Endothelial cell of hepatic sinusoid (primary cell): Measurements from ENCODE around the gene HSPG2.

ENCODE experiments used
- in situ Hi-C: cut with HindIII; loops from 2 replicates; pipeline ENCODE4 v1.10.0; 2017; ENCODE audit warnings: low sequenced_read_pairs

The HSPG2 gene

DNA sequence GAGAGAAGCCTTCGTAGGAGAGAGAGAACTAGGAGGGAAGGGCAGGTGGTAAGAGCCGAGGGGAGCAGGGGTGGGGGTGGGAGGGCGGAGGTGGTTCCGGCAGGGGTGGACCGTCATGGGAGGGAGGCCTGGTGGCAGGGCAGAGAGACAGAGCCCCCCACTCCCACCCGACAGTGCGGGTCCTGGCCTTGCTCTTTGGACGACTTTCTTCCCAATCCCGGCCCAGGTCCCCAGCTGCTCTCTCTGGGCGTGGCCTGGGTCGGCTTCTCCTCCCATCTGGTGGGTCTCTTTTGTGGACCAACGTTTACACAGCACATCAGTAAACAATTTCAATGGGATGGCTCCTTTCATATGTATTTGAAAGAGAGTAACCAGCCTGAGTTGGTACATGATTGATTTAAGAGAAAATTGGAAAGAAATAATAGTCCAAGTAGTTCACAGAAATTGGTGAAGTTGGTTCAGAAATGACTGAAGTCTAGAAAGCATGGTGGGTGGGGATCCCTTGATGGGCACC is 68.1 kb downstream of the HSPG2 start:
- in situ Hi-C loops, result no loop called here

DNA sequence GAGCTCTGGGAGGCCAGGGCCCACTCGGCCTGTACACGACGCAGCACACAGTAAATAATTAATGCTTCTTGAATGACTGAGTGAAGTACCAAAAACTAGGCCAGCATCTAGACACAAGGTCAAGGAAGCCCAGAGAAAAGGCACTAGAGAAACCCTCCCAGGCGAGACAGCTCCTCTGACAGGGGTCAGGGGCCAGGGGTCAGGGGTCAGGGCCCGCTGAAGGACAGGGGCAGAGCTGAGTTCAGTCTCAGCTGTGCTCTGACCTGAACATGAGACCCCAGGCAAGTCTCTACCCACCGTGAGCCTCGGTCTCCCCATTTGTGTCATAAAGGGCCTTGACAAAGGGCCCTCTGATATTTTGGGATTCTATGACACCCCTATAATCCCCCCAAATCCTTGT is 68.6 kb downstream of the HSPG2 start:
- in situ Hi-C loops, result no loop called here

DNA sequence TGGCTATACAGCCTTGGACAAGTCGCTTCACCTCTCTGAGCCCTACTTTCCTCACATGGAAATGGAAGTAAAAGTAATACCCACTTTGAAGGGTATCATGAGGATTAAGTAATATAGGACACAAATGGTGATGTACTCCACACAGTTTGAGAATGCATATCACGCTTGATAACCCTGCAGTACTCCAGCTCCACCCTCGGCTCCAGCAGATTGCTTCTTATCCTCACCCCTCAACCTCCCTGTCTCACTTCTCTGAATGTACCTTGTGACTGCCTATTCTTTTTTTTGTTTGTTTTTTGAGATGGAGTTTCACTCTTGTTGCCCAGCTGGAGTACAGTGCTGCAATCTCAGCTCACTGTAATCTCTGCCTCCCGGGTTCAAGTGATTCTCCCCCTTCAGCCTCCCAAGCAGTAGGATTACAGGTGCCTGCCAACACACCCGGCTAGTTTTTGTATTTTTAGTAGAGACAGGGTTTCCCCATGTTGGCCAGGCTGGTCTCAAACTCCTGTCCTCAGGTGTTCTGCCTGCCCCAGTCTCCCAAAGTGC is 69.6 kb downstream of the HSPG2 start:
- in situ Hi-C loops, result no loop called here

DNA sequence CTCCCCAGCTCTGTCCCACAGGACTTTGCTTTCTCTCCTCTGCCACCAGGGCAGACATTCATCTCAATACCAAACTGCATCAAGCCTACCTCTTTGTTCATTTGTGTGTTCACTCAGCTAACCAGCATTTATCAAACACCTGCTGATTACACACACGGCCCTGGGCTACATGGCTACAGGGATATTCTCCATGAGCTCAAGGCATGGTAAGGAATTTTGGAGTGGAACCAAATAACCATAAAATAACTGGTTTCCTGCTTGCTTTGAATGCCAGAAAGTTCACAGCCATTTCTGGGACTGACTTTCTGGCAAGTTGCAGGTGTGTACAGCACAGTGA is 70.4 kb downstream of the HSPG2 start:
- in situ Hi-C loops, result no loop called here

DNA sequence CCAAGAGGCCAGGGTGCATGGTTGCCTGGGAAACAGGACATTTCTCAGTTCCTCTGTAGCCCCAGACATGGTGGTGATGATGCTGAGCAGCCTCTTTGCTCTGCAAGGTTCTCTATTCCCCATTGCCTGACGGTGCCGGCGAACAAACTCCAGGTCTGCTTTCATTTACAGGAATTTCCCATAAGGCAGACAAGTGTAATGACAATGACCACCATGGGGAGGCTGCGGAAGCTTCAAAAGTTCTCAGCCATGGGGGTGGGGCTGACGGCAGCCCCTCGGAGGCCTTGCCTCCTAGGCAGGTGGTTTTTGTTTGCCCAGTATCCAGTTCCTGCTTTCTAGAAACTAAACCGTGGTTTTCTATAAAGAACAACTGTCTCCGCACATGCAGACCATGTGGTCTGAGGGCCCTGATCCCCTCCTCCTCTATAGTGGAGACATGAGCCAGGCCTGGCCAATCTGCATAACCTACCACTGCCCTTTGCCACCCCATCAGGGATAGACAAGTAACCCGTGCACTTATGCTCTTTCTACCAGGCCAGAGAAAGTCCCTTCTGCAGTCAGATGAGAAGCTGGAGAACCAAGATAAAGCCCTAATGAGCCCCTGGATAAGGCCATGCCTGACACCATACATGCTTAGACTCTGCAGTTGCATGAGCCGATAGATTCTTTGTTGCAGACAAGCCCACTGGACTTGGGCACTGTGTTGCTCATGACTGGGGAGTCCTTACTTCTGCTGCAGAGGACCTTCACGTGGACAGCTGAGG is 71.0 kb downstream of the HSPG2 start:
- in situ Hi-C loops, result no loop called here

DNA sequence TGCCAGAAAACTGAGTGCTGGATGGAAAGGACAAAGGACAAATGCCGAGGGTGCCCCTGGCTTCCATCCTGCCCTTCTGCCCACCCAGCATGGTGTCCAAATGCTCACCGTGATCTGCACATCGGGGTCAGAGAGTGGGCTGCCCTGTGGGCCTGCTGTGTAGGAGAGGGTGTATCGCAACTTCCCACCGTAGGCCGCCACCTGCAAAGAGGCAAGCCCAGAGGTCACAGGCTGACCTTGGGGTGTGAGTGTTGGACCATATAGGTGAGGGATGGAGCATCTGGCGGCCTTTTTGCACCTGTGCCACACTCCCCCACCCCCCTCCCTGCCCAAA is 71.5 kb downstream of the HSPG2 start:
- in situ Hi-C loops, result no loop called here

DNA sequence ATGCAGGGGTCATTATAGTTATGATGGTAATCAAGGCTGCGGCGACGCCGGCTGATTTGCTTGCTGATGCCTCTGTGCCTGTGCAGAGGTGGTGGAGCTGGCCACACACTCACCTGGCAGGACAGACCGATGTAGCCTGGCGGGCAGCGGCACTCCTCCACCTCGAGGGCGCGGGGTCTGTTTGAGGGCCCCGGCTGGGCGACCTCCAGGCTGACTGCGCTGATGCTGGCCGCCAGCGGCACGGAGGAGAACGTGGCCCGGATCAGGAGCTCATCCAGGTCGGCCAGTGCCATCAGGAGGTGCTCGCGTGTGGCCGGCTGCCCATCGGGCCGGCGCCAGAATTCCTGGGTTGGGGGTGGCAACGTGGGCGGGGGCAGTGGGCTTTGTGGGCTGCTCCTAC is 72.4 kb downstream of the HSPG2 start:
- in situ Hi-C loops, result no loop called here

DNA sequence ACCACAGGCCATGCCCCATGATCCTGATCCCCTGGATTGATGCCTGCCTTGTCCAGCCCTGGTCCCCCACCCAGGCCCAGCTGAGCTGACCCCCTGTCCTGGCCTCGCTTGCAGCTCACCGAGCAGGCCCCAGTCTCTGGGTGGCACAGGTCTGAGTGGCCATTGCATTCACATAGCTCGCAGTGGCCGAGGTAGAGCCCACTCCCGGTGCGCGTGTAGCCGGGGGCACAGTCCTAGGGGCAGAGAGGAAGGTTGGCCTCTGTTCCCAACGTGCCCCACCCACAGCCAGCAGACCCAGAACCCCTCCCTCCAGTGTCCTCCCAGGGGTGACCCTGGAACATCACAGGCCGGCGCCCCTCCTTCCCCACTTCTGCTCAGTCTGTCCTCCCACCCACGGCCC is 73.1 kb downstream of the HSPG2 start:
- in situ Hi-C loops, result no loop called here

DNA sequence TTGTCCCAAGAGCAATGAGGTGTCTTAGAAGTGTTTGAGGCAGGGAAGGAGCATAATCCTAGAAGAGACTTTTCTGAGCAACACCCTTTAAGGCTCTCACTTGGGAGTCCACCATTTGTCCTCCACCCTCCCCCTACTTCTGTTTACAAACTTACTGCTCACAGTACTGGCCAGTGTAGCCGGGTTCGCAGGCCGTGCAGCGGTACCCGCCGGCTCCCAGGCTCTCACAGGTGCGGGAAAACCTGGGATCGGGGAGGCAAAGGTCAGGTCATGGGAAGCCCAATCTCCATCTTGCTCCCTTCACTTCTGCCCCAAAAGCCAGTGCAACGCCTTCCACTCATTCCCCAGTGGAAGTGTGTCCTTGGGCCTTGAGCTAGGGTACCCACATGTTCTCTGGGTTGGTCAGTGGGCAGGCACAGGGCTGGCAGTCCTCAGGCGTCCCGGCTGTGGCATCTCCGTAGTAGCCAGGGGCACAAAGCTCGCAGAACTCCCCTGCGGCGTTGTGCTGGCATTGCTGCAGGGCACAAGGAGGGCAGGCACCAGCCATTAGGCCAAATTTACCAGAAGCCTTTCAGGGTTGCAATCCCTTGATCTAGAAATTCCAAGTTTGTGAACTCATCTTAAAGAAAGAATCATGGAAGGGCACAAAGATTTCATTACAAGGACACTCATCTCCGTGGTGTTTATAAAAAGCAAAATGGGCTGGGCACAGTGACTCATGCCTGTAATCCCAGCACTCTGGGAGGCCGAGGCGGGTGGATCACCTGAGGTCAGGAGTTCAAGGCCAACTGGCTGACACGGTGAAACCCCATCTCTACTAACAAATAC is 75.3 kb downstream of the HSPG2 start:
- in situ Hi-C loops, result no loop called here

DNA sequence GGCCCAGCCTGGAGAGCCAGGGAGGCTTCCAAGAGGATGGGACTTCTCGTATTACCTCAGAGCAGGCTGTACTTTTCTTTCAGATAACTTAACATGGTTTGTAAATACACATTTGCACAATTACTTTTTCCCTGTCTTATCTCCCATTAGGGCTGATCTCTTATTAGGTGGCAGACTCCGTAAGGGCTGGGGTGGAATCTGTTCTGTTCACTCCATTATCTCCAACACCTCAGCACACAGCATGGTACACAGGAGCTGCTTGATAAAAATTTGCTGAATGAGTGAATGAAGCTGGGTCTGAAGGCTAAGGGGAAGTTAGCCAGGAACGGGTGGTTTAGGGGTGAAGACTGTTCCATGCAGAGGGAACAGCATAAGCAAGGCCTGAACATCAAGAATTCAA is 76.1 kb downstream of the HSPG2 start:
- in situ Hi-C loops, result no loop called here

DNA sequence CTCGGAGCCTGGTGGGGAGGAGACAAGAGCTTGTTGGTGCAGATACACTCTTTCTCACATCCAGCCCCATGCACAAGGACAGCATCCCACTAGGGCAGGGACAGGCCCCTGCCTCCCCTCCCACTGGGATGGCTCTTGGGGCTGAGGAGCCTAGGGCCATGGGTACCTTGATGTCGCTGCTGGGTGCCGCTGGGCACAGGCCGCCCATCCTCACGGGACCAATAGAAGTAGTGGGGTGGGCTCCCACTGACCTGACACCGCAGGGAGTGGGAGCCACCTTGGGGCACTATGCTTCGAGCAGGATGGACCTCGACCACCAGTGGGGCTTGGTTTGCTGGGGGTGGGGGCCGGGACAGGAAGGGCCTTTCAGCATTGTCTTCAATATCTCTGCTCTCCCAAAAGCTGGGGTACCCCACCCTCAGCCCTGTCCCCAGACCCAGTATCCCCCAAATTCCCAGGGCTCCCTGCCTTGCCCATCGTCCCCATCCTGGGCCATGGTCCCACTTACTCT is 77.4 kb downstream of the HSPG2 start:
- in situ Hi-C loops, result loop anchor here (10.0 kb wide), 1 partner anchor 55 kb away; no protein-coding TSS in a partner anchor

DNA sequence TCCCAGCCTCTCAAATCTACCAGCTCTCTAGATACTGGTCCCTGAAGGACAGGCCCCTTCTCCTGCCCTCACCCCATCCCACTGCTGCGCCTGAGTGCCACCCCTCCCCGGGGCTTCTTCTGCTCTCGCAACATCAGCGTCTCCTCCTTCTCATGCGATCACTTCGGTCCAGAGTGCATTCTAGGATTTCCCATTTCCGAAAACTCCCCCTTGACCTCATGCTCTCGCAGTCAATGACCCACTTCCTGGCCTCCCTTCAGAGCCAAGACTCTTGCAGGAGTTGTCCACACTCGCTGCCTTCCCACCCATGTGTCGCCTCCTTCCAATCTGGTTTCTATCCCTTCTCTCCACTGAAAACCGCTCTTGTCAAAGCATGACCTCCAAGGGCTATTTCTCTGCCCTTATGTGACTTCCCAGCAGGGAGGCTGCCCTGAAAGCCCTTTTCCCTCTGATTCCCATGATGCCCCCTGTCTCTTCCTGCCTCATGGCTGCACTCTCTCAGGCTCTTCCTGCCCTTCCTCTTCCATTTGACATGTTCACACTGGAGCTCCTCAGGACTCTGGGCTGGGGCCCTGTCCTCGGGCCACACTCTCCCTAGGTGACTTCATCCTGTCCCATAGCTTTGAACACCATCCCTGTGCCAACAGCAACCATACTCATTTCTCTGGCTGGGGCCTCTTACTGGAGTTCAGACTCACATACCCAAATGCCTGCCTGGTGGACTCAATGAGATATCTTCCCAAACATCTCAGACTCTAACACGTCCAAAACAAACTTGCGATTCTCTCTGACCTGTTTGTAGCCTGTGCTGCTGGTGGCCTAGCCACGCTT is 79.1 kb downstream of the HSPG2 start:
- in situ Hi-C loops, result loop anchor here (10.0 kb wide), 1 partner anchor 53 kb away; no protein-coding TSS in a partner anchor

DNA sequence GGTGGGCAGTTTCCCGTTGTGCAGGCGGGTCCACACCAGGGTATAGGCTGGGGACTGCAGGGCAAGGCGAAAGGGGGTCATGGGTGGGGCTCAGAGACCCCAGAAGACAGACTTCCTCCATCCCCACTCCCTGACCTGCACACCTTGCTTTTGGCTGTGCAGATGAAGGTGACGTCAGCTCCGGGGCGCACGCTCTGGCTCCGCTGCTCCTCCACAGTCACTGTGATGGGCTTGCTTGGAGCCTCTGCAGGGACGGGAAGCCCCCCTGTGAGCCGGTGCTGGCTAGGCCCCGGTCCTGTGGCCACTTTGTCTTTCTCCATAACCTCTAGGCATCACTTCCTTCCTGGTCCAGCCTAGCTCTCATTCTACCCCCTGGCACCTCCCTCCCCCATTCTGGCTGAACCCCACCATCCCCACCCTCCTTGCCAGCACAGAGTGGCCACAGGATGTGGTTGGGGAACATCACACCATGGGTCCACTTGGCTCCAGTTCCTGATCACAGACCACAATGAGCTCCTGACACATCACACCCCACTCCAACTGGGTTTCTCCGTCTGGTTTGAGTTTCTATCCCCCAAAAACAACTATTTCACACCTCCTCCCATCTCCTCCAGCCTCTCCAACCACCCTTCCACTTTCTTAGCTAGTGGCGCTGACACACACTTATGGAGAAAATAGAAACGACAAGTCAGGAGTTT is 79.8 kb downstream of the HSPG2 start:
- in situ Hi-C loops, result loop anchor here (10.0 kb wide), 1 partner anchor 52 kb away; no protein-coding TSS in a partner anchor

DNA sequence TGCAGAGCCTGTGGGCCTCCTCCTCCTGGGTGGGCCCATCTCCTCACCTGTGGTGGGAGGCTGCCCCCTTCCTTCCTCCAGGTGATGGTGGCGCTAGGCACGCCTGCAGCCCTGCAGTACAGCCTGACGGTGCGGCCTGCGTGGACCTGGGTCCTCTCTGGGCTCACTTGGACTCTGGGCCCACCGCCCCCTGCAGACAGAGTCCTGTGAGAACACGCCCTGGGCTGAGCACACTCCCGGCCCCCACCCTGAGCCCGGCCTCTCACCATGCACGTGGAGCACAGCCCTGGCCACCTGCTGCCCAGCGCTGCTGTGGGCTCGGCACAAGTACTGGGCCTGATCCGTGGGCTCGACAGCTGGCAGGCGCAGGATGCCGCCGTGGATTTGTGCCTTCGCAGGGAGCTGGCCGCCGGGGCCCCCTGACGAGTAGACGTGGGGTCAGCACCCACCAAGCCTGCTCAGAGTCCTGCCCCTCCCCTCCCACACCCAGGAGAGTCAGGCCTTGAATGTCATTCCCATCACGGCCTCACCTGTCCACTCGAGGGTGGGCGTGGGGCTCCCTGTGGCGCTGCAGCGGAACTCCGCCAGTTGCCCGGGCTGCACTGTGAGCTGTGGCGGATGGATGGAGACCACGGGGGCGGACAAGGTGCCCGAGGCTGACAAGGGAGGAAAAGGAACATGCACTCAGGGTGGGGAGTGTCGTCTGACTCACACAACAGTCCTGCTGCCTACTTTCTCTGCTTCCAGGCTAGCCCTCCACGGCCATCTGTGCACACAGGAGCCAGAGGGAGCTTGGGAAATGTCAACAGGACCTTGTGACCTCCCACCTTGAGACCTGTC is 81.6 kb downstream of the HSPG2 start:
- in situ Hi-C loops, result loop anchor here (10.0 kb wide), 1 partner anchor 51 kb away; no protein-coding TSS in a partner anchor

DNA sequence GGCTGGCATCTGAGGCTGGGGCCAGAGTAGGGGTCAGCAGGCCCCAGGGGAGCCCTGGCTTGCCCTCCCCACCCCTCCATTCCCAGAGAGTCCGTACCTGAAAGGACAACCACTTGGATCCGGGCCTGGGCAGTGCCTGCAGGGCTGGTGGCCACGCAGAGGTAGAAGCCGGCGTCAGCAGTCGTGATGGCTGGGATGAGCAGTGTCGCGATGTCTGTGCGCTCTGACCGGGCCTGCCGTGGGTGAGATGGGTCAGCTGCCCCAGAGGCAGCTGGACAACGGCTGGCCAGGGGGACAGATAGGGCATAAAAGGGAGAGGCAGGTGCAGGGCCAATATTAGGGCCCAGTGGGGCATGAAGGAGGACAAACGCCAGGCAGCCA is 82.4 kb downstream of the HSPG2 start:
- in situ Hi-C loops, result loop anchor here (10.0 kb wide), 1 partner anchor 50 kb away; no protein-coding TSS in a partner anchor

DNA sequence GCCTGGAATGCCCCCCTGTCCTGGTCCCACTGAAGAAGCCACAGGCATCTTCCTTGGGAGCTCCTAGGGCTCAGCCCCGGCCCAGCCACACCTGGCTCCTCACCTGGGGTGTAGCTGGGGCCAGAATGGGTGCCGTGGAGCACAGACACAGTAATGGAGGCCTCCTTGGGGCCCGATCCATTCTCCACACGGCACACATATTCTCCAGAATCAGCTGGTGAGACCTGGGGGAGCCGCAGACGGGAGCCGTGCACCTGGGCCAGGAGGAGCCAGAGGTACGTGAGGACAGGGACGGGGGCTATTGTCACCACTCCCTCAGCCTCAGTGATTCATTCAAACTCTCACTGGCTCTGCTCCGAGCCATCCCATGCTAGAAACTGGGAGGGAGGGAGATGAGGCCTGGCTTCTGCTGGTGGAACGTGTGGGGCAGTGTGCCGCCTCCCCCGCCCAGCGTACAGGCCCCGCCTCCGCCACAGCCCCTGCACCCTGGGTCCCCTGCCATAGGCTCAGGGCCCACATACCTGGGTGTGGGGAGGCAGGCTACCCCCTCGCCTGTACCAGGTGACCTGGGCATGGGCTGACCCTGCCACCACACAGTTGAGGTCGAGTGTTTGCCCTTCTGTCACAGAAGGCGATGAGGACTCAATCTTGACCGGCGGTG is 82.9 kb downstream of the HSPG2 start:
- in situ Hi-C loops, result loop anchor here (10.0 kb wide), 1 partner anchor 49 kb away; no protein-coding TSS in a partner anchor

DNA sequence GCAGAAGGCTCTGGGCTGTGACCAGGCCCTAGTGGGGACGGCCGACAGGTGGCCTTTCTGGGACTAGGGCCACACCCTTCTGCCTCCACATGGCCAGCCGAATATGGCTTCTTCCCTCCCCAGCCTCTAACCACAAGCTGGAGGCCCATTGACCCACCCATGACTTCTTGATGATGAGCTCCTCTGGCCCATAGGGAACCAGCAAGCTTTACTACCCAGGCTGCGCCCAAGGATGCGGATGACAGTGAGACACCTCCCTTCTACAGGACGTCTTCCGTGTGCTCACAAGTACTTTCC is 84.0 kb downstream of the HSPG2 start:
- in situ Hi-C loops, result loop anchor here (10.0 kb wide), 1 partner anchor 48 kb away; no protein-coding TSS in a partner anchor

DNA sequence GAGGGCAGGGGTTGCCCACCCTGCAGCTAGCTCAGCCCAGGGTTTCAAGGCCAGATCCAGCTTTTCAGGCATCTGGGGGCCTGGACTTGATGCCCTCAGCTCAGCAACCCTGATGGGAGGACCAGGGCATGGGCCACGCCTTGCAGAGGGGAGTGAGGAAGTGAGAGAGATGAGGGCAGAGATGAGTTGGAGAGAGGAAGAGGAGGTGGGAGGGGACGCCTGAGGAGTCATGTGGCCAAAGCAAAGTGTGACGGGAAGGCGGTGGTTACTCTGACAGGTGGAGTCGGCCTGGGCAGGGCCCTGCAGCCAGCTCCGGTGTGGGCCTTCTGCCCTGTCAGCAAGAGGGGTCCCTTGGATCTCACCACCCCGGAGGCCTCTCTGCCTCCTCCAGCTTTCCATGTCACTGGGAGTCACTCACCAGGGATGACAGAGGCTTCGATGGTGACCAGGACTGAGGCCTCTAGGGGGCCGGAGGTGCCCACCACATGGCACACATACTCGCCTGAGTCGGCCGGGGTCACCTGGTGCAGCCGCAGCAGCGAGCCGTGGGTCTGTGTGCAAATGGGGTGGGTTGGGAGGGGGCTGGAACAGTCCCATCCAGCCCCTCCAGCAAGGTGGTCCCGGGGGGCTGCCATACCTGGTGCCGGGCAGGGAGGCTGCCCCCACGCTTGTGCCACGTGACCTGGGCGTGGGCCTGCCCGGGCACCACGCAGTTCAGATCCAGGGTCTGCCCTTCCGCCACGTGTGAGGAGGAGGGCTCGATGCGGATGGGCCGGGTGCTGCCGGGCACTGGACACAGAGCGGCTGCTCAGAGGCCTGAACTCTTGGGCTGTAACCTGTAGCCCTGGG is 84.6 kb downstream of the HSPG2 start:
- in situ Hi-C loops, result loop anchor here (10.0 kb wide), 1 partner anchor 48 kb away; no protein-coding TSS in a partner anchor
